ENCODE results near the gene B4GALT4.

B4GALT4 gene

GRCh38 chr3:119236756-119237155, 3.9 kb downstream of the B4GALT4 start:
- peak; percentile 58 for DNase-seq

GRCh38 chr3:119235151-119235550, 5.5 kb downstream of the B4GALT4 start:
- DNase-seq: peak; percentile 15

GRCh38 chr3:119234610-119235009, 6.1 kb downstream of the B4GALT4 start:
- no peak for DNase-seq

DNA sequence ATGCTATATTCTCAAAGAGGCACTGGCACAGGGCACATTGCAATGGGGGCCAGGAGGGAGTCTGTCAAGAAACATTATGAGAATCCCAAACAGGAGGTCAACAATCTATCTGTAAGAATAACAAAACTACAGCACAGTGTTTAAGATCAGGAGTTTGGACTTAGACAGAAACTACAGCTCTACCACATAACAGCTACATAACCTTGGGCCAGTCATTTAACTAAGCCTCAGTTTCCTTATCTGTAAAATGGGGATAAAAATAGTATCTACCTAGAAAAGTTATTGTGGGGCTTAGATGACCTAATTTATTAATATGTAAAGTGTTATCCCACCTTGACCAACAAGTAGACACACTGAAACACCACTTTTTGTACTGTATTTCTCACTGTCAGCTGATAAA, 9.9 kb downstream of the B4GALT4 start:
- DNase-seq: no peak

GRCh38 chr3:119230071-119230470, 10.6 kb downstream of the B4GALT4 start:
- no peak for DNase-seq

DNA sequence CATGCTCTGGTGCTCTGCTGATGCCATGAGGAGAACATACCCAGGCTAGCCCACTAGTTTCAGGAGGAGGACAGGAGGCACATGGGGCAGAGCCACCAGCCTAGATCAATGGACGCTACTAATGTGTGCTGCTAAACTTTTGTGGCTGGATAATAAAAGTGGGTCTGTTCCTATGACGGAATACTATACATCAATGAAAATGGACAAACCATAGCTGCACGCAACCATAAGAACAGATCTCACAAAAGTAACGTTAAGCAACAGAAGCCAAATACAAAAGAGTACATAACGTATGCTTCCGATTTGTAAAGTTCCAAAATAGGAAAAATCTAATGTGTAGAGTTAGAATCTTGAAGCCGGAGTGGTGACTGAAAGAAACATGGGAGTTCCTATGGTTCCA, 11.5 kb downstream of the B4GALT4 start:
- DNase-seq: no peak

- DNase-seq: no peak
Observed at GRCh38 chr3:119228373-119229145, 12.1 kb downstream of the B4GALT4 start.

GRCh38 chr3:119227070-119227850, 13.4 kb downstream of the B4GALT4 start:
- no peak for DNase-seq

DNA sequence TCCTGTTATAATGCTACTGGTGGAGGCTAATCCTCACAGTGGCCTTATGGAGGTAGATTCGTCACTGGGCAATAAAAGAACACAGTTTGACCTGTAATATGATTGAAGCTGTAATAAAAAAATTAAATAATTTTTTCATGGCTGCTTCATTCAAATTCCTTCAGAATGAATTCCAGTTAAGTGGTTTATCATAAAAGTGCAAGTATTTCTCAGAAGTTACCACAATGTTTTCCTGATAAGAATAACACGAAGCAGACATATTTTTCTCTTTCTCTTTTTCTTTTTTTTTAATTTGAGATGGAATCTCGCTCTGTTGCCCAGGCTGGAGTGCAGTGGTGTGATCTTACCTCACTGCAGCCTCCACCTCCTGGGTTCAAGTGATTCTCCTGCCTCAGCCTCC, 15.6 kb downstream of the B4GALT4 start:
- DNase-seq: peak; percentile 62

GRCh38 chr3:119223511-119223910, 17.2 kb downstream of the B4GALT4 start:
- DNase-seq: peak; percentile 25

DNA sequence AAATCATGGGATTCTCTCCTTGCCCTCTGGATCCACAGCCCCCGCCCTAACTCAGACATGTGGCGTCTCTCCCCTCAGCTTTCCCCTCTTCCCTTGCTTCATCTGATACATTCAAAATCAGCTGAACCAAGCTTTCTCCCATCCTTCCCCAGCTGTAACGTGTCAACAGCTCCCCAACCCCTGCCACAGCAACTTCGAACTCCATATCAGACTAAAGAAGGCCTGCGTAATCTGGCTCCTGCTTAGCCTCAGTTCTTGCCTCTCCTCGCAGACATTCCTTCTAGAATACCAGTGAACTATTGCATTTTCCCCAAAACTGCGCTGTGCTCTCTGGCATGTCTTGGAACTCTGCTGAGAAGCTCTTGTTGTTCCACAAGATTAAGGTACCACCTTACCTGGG, 18.3 kb downstream of the B4GALT4 start:
- no peak for DNase-seq

- DNase-seq: no peak
Observed at GRCh38 chr3:119221779-119222320, 18.8 kb downstream of the B4GALT4 start.

- no peak for DNase-seq
Observed at GRCh38 chr3:119220970-119221667, 19.6 kb downstream of the B4GALT4 start.

DNA sequence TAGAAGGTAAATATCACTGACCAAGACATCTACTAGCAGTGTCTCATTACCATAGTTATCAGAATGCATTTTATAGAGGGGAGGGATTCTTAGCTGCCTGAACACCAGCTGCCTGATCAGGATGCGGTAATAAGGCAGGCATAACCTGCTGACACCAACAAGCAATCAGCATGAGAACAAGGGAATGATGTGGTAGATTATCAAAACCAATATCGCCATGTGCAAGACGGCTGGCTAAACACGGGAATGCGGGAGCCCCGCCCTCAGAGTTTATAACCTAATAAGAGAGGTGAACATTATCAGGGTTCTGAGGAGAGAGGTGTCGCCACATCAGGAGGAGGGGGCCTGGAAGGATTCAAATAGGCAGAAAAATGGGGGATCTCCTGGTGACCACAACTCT, 20.5 kb downstream of the B4GALT4 start:
- no peak for DNase-seq

DNA sequence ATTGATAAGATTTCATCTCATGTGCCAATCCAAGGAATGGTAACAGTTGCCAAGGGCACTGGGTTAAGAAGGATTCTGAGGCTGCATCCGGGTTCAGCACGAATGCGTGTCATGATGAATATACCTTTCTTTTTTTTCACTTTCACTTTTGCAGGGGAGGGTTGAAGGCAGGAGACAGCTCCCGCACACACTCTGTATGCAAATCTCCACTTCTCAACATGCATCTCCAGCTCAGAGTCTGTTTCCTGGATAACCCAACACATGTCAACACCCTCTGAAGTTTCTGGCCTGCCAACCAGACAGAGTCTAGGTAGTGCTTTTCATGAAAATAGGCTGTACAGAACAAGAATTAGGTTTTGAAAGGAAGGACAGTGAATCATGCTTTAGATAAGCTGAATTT, 21.6 kb downstream of the B4GALT4 start:
- no peak for DNase-seq

DNA sequence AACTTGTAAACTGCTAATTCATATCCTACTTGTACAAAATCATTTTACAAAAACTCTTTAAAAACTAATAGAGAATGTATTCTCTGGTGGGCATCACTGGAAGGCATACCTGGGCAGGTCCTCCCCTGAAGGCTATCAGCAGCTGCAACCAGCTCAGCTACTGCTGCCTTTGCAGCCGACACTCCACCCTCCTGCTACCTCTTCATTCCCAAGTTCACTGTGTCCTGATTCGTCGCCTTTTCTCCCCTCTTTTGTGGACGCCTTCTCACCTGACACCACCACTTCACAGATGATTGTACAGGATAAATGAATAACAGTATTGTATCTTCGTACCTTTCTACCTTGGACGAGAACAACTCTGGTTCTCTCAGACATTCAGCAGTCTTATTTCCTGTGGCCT, 28.9 kb downstream of the B4GALT4 start:
- DNase-seq: no peak

DNA sequence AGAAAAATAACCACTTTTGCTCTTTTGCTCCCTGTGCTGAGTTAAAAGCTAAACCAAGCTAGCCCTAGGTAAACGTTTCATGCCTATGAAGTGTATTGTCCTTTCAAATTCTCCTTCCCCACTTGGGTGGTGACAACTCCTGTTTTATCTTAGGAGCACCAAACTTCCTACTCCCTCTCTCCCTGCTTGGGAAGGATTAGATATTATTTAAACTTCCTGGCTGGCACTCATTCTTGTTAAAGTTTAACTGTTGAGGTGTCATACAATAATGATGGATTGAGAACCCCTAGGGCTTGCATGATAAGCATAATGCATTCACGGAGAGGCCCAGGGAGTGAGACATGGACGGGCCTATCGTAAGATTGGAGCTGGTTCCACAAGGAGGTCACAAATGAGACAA, 29.5 kb downstream of the B4GALT4 start:
- DNase-seq: peak; percentile 30

DNA sequence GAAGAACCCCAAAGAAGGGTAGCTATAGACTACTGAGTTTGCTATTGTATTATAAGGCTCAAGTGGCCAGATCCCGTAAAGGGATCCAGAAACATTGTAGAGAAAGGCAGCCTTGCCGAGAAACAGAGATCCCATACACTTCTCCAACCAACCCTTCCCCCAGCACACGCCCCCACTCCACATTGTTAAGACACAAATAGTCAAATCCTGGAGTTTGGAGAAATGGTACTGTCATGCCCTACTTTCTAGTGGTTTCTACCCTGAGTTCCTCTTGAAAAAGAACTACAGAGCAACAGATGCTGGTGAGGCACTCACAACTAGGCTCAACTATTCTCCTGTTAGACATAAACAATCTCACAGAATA, 33.2 kb downstream of the B4GALT4 start:
- no peak for DNase-seq

GRCh38 chr3:119206611-119207511, 33.8 kb downstream of the B4GALT4 start:
- DNase-seq: no peak

- no peak for DNase-seq
Observed at GRCh38 chr3:119205685-119206084, 35.0 kb downstream of the B4GALT4 start.

DNA sequence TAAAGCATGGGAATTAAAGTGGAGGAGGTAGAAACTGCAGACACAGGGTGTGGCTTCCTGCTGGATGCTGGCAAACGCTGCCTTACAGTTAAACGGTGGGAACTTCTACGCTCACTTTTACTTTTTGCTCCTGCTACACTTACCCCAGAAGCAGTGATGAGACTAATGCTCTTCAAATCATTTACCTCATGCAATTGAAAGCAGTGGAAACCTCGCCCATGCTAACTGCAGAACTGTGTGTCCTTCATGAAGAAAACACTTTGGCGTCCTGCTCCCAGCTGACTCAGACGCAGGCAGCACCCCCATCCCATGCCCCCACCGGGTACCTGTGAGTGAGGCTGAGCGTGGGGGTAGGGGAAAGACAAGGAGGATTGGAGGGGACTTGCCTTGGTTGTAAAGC, 35.5 kb downstream of the B4GALT4 start:
- no peak for DNase-seq

GRCh38 chr3:119195911-119196310, 44.8 kb downstream of the B4GALT4 start:
- no peak for DNase-seq

- no peak for DNase-seq
Observed at GRCh38 chr3:119195151-119195476, 45.6 kb downstream of the B4GALT4 start.
